DMS53 treated with DMSO at 0.1 percent for 48 hours (cell line): ENCODE data around the gene NMUR1.

Experiments used
- DNase-seq: peaks from one replicate; lab custom pipeline; 2025; ENCODE audit not compliant: unreplicated experiment; lab: John Stamatoyannopoulos, UW

The NMUR1 gene

GRCh38 chr2:231526341-231527090, 3.7 kb downstream of the NMUR1 start:
- DNase-seq: no peak

- no peak for DNase-seq
These were observed 4.7 kb downstream of the NMUR1 start for GRCh38 chr2:231525248-231526163.

GRCh38 chr2:231524477-231525247, 5.6 kb downstream of the NMUR1 start:
- DNase-seq: no peak

- no peak for DNase-seq
These were observed 6.6 kb downstream of the NMUR1 start for GRCh38 chr2:231523451-231524285.

- no peak for DNase-seq
These were observed 7.6 kb downstream of the NMUR1 start for GRCh38 chr2:231522418-231523180.

GRCh38 chr2:231521443-231521842, 8.8 kb downstream of the NMUR1 start:
- DNase-seq: no peak

GRCh38 chr2:231519975-231520555, 10.2 kb downstream of the NMUR1 start:
- DNase-seq: no peak

GRCh38 chr2:231518771-231519170, 11.5 kb downstream of the NMUR1 start:
- DNase-seq: no peak

- DNase-seq: no peak
These were observed 14.6 kb downstream of the NMUR1 start for GRCh38 chr2:231515603-231516002.

- DNase-seq: no peak
These were observed 15.3 kb downstream of the NMUR1 start for GRCh38 chr2:231514951-231515297.

GRCh38 chr2:231514225-231514950, 15.9 kb downstream of the NMUR1 start:
- DNase-seq: peak; percentile 86

GRCh38 chr2:231513746-231514224, 16.5 kb downstream of the NMUR1 start:
- DNase-seq: no peak

GRCh38 chr2:231512222-231512621, 18.0 kb downstream of the NMUR1 start:
- DNase-seq: no peak

- no peak for DNase-seq
These were observed 26.5 kb downstream of the NMUR1 start for GRCh38 chr2:231503766-231504165.

- no peak for DNase-seq
These were observed 27.6 kb downstream of the NMUR1 start for GRCh38 chr2:231502596-231502995.

- DNase-seq: no peak
These were observed 32.6 kb downstream of the NMUR1 start for GRCh38 chr2:231497651-231498050.

GRCh38 chr2:231494669-231495068, 35.6 kb downstream of the NMUR1 start:
- DNase-seq: no peak

GRCh38 chr2:231490801-231491200, 39.4 kb downstream of the NMUR1 start:
- DNase-seq: no peak

GRCh38 chr2:231489990-231490389, 40.3 kb downstream of the NMUR1 start:
- DNase-seq: no peak
